Nephron progenitor cell (in vitro differentiated cells): ENCODE results near the gene GTF2F2.

Experiments used
- DNase-seq: peaks from one replicate; pipeline ENCODE4 v3.0.0; 2021
- H3K27ac Mint-ChIP-seq: 2 replicates; pipeline ENCODE4 v1.8.0; 2021; ENCODE audit warnings: mild to moderate bottlenecking, moderate library complexity, mixed read lengths
- H3K27me3 Mint-ChIP-seq: 2 replicates; pipeline ENCODE4 v1.8.0; 2021; ENCODE audit warnings: mild to moderate bottlenecking, low read depth, mixed read lengths; ENCODE audit not compliant: poor library complexity
- H3K36me3 Mint-ChIP-seq: 2 replicates; pipeline ENCODE4 v1.8.0; 2021; ENCODE audit warnings: low read depth, mixed read lengths
- H3K4me1 Mint-ChIP-seq: 2 replicates; pipeline ENCODE4 v1.8.0; 2021; ENCODE audit warnings: mixed read lengths
- H3K4me3 Mint-ChIP-seq: 2 replicates; pipeline ENCODE4 v1.8.0; 2021; ENCODE audit warnings: mild to moderate bottlenecking, moderate library complexity, mixed read lengths
- H3K9me3 Mint-ChIP-seq: 2 replicates; pipeline ENCODE4 v1.8.0; 2021; ENCODE audit warnings: mild to moderate bottlenecking, moderate library complexity, mixed read lengths
- CTCF ChIP-seq: fragments of 200-600 bp; sonication (generic); IDR thresholded peaks from 2 replicates; pipeline ENCODE4 v1.5.0; 2021; ENCODE audit warnings: antibody characterized with exemption

The GTF2F2 gene

GRCh38 chr13:45300190-45300985 is 180.1 kb downstream of the GTF2F2 start:
- H3K36me3 Mint-ChIP-seq: no peaks in the 10 kb centered on the region
- no peak for DNase-seq
- no peak for TF ChIP-seq CTCF
- H3K4me3 Mint-ChIP-seq: no peak overlapping the region
- H3K27ac Mint-ChIP-seq: peak overlapping the region; percentile 17
- peaks cover 24% of the 10 kb centered on the region for H3K4me1 Mint-ChIP-seq
- H3K9me3 Mint-ChIP-seq: no peaks in the 10 kb centered on the region
- H3K27me3 Mint-ChIP-seq: peaks cover 3% of the 10 kb centered on the region

- peaks cover 3% of the 10 kb centered on the region for H3K27me3 Mint-ChIP-seq
- H3K4me1 Mint-ChIP-seq: peaks cover 24% of the 10 kb centered on the region
- H3K36me3 Mint-ChIP-seq: no peaks in the 10 kb centered on the region
- H3K9me3 Mint-ChIP-seq: no peaks in the 10 kb centered on the region
- no peak for DNase-seq
- TF ChIP-seq CTCF: no peak
- no peak overlapping the region for H3K4me3 Mint-ChIP-seq
- H3K27ac Mint-ChIP-seq: no peak overlapping the region
These were observed 181.0 kb downstream of the GTF2F2 start for GRCh38 chr13:45301263-45301662.

- Mint-ChIP-seq H3K27ac (no peak overlapping the region), H3K9me3 (no peaks in the 10 kb centered on the region)
These were observed 182.2 kb downstream of the GTF2F2 start for GRCh38 chr13:45302507-45302906.

GRCh38 chr13:45303026-45303425 is 182.7 kb downstream of the GTF2F2 start:
- no peak for TF ChIP-seq CTCF
- DNase-seq: no peak
- Mint-ChIP-seq H3K36me3 (no peaks in the 10 kb centered on the region), H3K9me3 (no peaks in the 10 kb centered on the region), H3K4me3 (no peak overlapping the region), H3K27ac (no peak overlapping the region), H3K27me3 (peaks cover 3% of the 10 kb centered on the region), H3K4me1 (peaks cover 24% of the 10 kb centered on the region)

More at GRCh38 chr13:45302507-45302906, 182.2 kb downstream of the GTF2F2 start:
- H3K4me1 Mint-ChIP-seq: peaks cover 24% of the 10 kb centered on the region
- no peak for TF ChIP-seq CTCF
- H3K36me3 Mint-ChIP-seq: no peaks in the 10 kb centered on the region
- H3K27me3 Mint-ChIP-seq: peaks cover 3% of the 10 kb centered on the region
- DNase-seq: no peak
- no peak overlapping the region for H3K4me3 Mint-ChIP-seq

GRCh38 chr13:45303866-45304265 is 183.6 kb downstream of the GTF2F2 start:
- no peak for DNase-seq
- Mint-ChIP-seq H3K4me1 (peaks cover 24% of the 10 kb centered on the region), H3K9me3 (no peaks in the 10 kb centered on the region), H3K4me3 (no peak overlapping the region), H3K36me3 (no peaks in the 10 kb centered on the region), H3K27ac (no peak overlapping the region), H3K27me3 (peaks cover 3% of the 10 kb centered on the region)
- no peak for TF ChIP-seq CTCF

GRCh38 chr13:45305079-45305478 is 184.8 kb downstream of the GTF2F2 start:
- no peak overlapping the region for H3K4me3 Mint-ChIP-seq
- DNase-seq: no peak
- no peaks in the 10 kb centered on the region for H3K9me3 Mint-ChIP-seq
- H3K36me3 Mint-ChIP-seq: no peaks in the 10 kb centered on the region
- H3K27ac Mint-ChIP-seq: no peak overlapping the region
- H3K4me1 Mint-ChIP-seq: peaks cover 28% of the 10 kb centered on the region
- H3K27me3 Mint-ChIP-seq: peaks cover 3% of the 10 kb centered on the region
- TF ChIP-seq CTCF: no peak
